ENCODE measurements around the gene HSPA12B. TPM values are rescaled to one million over a fixed set of nuclear protein-coding genes. Genes with fewer than 3 reads are reported as not detected.

HSPA12B gene
- total RNA-seq, 1 donor from 2014 or later: 0.08 TPM

DNA sequence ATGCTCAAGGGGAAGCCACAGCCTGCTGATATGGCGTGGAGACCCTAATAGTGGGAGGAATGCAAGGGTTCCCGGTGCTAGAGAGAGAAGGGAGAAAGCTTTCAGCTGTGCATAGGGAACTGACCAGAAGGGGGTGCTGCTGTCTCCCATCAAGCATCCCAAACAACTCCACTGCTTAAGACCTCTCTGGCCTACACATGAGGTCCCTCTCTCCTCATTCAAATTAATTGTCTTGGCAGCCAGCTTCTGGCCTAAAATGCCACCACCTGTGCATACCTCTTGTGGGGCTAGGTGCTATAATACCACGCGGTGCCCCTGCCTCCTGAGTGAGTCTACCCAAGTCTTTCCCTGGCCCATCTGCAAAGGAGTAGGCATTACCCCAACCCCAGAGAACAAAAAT, 20.6 kb downstream of the HSPA12B start:
- H3K36me3 ChIP-seq (ENCODE audit: control insufficient read depth, insufficient read depth, low read length): peaks cover 1% of the 10 kb centered on the region
- DNase-seq (ENCODE audit: low read depth): no peak
- TF ChIP-seq, protein P1, sequence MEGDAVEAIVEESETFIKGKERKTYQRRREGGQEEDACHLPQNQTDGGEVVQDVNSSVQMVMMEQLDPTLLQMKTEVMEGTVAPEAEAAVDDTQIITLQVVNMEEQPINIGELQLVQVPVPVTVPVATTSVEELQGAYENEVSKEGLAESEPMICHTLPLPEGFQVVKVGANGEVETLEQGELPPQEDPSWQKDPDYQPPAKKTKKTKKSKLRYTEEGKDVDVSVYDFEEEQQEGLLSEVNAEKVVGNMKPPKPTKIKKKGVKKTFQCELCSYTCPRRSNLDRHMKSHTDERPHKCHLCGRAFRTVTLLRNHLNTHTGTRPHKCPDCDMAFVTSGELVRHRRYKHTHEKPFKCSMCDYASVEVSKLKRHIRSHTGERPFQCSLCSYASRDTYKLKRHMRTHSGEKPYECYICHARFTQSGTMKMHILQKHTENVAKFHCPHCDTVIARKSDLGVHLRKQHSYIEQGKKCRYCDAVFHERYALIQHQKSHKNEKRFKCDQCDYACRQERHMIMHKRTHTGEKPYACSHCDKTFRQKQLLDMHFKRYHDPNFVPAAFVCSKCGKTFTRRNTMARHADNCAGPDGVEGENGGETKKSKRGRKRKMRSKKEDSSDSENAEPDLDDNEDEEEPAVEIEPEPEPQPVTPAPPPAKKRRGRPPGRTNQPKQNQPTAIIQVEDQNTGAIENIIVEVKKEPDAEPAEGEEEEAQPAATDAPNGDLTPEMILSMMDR (IDR thresholded peaks at IDR 0.05; ENCODE audit: insufficient read depth, low read length, poor library complexity, severe bottlenecking): peak; percentile 84

DNA sequence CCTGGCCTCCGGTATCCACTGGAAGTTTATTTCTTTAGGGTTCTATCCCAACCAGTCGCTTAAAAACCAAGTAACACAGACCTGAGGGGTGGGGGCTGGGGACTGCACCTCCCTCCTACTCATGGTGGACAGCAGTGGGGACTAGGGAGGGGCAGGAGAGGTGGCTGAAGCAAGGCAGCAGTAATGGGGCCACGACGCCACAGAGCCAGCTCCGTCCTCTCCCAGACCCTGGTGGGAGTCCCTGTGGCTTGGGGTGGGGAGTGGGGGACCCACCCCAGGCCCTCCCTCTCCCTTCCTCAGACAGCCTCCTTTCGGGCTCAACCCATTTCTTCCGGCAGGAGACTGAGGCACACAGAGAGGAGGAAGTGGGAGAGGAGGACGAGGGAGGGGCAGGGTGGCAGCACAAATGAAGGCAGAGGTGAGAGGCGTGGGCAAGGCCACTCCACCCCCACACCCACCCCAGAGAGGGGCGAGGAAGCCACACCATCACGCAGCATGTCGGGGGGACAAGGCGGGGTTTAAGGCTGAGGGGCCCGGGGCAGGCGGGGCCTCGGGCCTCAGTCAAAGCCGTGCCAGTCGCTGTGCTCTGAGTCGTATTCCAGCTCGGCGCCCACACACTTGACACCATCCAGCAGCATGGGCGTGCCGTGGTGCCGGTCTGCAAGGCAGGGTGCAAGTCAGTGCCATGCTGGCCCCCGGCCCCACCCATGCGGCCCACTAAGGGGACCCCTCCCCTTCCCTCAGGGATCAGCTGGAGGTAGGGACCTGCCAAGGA, 21.2 kb downstream of the HSPA12B start:
- Histone ChIP-seq H3K4me3 (ENCODE audit: low read depth, low read length) (no peak overlapping the region), H3K27me3 (ENCODE audit: control insufficient read depth, insufficient read depth, low read length) (peaks cover 38% of the 10 kb centered on the region), H3K36me3 (ENCODE audit: control insufficient read depth, insufficient read depth, low read length) (peaks cover 4% of the 10 kb centered on the region)
- TF ChIP-seq, protein P1 (IDR thresholded peaks at IDR 0.05; ENCODE audit: insufficient read depth, low read length, poor library complexity, severe bottlenecking): no peak
- no peak for DNase-seq (ENCODE audit: low read depth)

More for the DNA sequence above, 20.6 kb downstream of the HSPA12B start:
- Histone ChIP-seq H3K4me3 (ENCODE audit: low read depth, low read length) (no peak overlapping the region), H3K27me3 (ENCODE audit: control insufficient read depth, insufficient read depth, low read length) (peaks cover 42% of the 10 kb centered on the region)

DNA sequence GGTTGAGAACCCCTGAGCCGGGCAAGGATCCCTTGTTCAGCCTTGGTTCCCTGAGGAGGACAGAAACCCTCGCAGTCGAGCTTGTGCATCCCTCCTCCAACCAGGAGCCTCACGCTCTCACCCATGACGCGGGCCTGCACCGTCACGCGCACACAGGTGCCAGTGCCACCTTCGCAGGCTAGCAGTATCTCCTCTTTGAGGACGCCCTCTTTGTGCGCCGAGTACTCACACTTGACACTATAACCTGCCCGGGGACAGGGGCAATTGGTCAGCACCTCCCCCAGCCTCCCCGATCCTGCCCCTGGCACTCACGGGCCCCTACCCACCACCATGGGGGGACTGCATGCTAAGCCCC, 21.8 kb downstream of the HSPA12B start:
- H3K27me3 ChIP-seq (ENCODE audit: control insufficient read depth, insufficient read depth, low read length): peaks cover 32% of the 10 kb centered on the region
- H3K36me3 ChIP-seq (ENCODE audit: control insufficient read depth, insufficient read depth, low read length): peaks cover 4% of the 10 kb centered on the region
- no peak overlapping the region for H3K4me3 ChIP-seq (ENCODE audit: low read depth, low read length)
- TF ChIP-seq, protein P1 (IDR thresholded peaks at IDR 0.05; ENCODE audit: insufficient read depth, low read length, poor library complexity, severe bottlenecking): no peak
- DNase-seq (ENCODE audit: low read depth): no peak

DNA sequence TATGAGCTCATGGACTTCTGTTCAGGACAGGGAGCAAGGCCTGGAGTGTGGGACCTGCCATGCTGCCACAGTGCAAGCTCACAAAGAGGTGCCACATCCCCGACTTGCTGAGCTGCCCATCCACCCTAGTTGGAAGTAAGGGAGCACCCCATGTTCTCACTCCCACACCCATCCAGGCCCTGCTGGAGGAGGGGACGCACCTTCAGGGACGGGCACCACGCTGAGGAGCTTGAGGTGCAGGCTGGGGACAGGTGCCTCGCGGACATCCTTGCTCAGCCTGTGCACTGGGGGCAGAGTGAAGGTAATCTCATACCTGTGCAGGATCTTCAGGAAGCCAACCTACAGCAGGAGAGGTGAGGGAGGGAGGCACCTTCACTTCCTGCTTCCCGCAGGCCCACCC, 22.8 kb downstream of the HSPA12B start:
- DNase-seq (ENCODE audit: low read depth): no peak

DNA sequence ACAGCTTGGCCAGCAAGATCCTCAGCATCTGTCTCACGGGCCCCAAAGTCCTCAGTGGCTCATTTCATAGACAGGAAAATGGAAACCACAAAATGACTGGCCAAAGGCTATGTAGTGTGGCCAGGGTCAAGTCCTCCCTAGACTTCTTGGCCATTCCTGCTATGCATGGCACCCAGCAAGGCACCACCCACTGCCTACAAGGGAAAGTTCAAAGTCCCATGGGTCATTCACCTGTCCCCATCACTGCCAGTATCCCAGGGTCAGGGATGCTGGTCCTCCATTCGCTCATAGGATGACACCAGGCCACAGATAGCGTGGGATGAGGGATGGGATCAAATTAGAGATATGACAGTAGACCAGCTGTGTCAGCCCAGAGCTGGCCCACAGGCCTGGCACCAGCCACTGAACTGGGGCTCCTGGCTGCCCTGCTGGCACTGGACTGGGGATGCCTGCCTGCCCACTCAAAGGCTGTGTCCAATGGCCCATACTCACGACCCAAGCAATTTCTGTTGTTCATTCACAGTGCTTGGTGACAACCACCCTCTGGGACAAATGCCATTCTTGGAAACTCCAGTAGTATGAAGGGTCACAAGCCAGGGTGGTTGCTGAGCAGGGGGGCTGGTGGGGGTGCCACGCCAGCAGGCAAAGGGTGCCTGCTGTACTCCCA, 23.5 kb downstream of the HSPA12B start:
- Histone ChIP-seq H3K4me3 (ENCODE audit: low read depth, low read length) (no peak overlapping the region), H3K36me3 (ENCODE audit: control insufficient read depth, insufficient read depth, low read length) (peaks cover 4% of the 10 kb centered on the region)
- DNase-seq (ENCODE audit: low read depth): no peak

More for the DNA sequence above, 22.8 kb downstream of the HSPA12B start:
- Histone ChIP-seq H3K27me3 (ENCODE audit: control insufficient read depth, insufficient read depth, low read length) (peaks cover 22% of the 10 kb centered on the region), H3K4me3 (ENCODE audit: low read depth, low read length) (no peak overlapping the region), H3K36me3 (ENCODE audit: control insufficient read depth, insufficient read depth, low read length) (peaks cover 4% of the 10 kb centered on the region)
- TF ChIP-seq, protein P1 (IDR thresholded peaks at IDR 0.05; ENCODE audit: insufficient read depth, low read length, poor library complexity, severe bottlenecking): no peak

More for the DNA sequence above, 23.5 kb downstream of the HSPA12B start:
- TF ChIP-seq, protein P1 (IDR thresholded peaks at IDR 0.05; ENCODE audit: insufficient read depth, low read length, poor library complexity, severe bottlenecking): no peak
- peaks cover 15% of the 10 kb centered on the region for H3K27me3 ChIP-seq (ENCODE audit: control insufficient read depth, insufficient read depth, low read length)
